Panc1 (cell line): ENCODE results near the gene SCYL1. TPM values are rescaled to one million over a fixed set of nuclear protein-coding genes. Genes with fewer than 3 reads are reported as not detected.

Experiments
- ATAC-seq: fragments of 200-7000 bp; cut with Tn5 transposase; 2 replicates; pipeline ENCODE4 v1.9.1; 2020; ENCODE audit warnings: mild to moderate bottlenecking, moderate library complexity
- BruUV-seq: library from RNA; stranded (reverse); fragments of 400-500 nt; replicated peaks from 2 replicates; lab custom pipeline; 2021; lab: Mats Ljungman, UMichigan
- CTCF ChIA-PET: fragments of 300-600 bp; sonication (Branson Sonifier 250); formaldehyde crosslinking; loops from one replicate; lab custom pipeline; 2022; ENCODE audit warnings: antibody characterized with exemption; lab: Charles Lee
- POLR2A ChIA-PET: fragments of 300-600 bp; sonication (Branson Sonifier 250); formaldehyde crosslinking; loops from one replicate; lab custom pipeline; 2022; ENCODE audit warnings: antibody characterized with exemption; lab: Charles Lee
- DNase-seq: peaks from one replicate; pipeline ENCODE4 v3.0.0-alpha.2; 2010; ENCODE audit warnings: low read depth, low spot score
- H3K27ac ChIP-seq: 2 replicates; pipeline ENCODE4 v1.5.1; 2011; ENCODE audit warnings: mild to moderate bottlenecking, low read length, inconsistent platforms
- H3K27me3 ChIP-seq: fragments of 200-500 bp; sonication (Bioruptor generic); 2 replicates; pipeline ENCODE4 v1.6.0; 2014; ENCODE audit warnings: low read length, inconsistent platforms; ENCODE audit not compliant: control insufficient read depth, insufficient read depth
- H3K36me3 ChIP-seq: fragments of 200-500 bp; sonication (Bioruptor generic); 2 replicates; pipeline ENCODE4 v1.5.1; 2014; ENCODE audit warnings: inconsistent platforms, mild to moderate bottlenecking, low read length, moderate library complexity; ENCODE audit not compliant: control insufficient read depth, insufficient read depth
- H3K4me1 ChIP-seq: 2 replicates; pipeline ENCODE4 v1.5.1; 2011; ENCODE audit warnings: inconsistent platforms, mild to moderate bottlenecking, low read length, moderate library complexity; ENCODE audit not compliant: control insufficient read depth, insufficient read depth
- H3K4me3 ChIP-seq, 2 experiments: 2 replicates each; pipeline ENCODE4 v1.5.1; 2011 to 2012; ENCODE audit warnings: low read depth in 2 of 2, low read length in 2 of 2, mild to moderate bottlenecking in 2 of 2, inconsistent platforms in 1 of 2, moderate library complexity in 1 of 2
- H3K9me3 ChIP-seq: fragments of 200-500 bp; sonication (Bioruptor generic); 2 replicates; pipeline ENCODE4 v1.5.1; 2014; ENCODE audit warnings: low read depth, mild to moderate bottlenecking, inconsistent platforms, low read length, moderate library complexity; ENCODE audit not compliant: control insufficient read depth, insufficient read depth
- POLR2AphosphoS5 ChIP-seq: IDR thresholded peaks from 2 replicates; pipeline ENCODE4 v1.6.1; 2012; ENCODE audit warnings: mild to moderate bottlenecking, low read depth, low read length, moderate library complexity
- REST ChIP-seq, 2 experiments: IDR thresholded peaks; 2 replicates each; pipeline ENCODE4 v1.6.1; 2011 to 2012; ENCODE audit warnings: low read depth in 2 of 2, control low read depth in 1 of 2, low read length in 1 of 2, mild to moderate bottlenecking in 1 of 2, moderate library complexity in 1 of 2; ENCODE audit not compliant: insufficient read depth in 1 of 2
- SIN3A ChIP-seq: IDR thresholded peaks from 2 replicates; pipeline ENCODE4 v1.6.1; 2012; ENCODE audit warnings: low read depth, mild to moderate bottlenecking, low read length, moderate library complexity, borderline replicate concordance; ENCODE audit not compliant: insufficient read depth
- TCF7L2 ChIP-seq: IDR thresholded peaks from 2 replicates; pipeline ENCODE4 v1.6.1; 2011; ENCODE audit warnings: mild to moderate bottlenecking, low read depth, low read length, inconsistent platforms
- in situ Hi-C: cut with HindIII; loops from 2 replicates; pipeline ENCODE4 v1.10.0; 2016; ENCODE audit warnings: low sequenced_read_pairs, low pct_unique_long_range_greater_than_20kb
- intact Hi-C: fragments of 100-400 bp; cut with micrococcal nuclease; formaldehyde crosslinking; loops from one replicate; pipeline ENCODE4 v1.10.0; 2022; ENCODE audit not compliant: unreplicated experiment
- total RNA-seq: library from RNA; stranded (reverse); gene quantifications from one replicate; pipeline ENCODE4 v1.2.1, GENCODE V29; 2021; ENCODE audit not compliant: unreplicated experiment
- TF ChIP-seq, protein P1 (sequence below): fragments of 450-650 bp; IDR thresholded peaks from 2 replicates; pipeline ENCODE4 v1.5.1; 2017; ENCODE audit warnings: mild to moderate bottlenecking

Gene SCYL1
- total RNA-seq, 1 experiment from 2014 or later = 117 TPM

DNA sequence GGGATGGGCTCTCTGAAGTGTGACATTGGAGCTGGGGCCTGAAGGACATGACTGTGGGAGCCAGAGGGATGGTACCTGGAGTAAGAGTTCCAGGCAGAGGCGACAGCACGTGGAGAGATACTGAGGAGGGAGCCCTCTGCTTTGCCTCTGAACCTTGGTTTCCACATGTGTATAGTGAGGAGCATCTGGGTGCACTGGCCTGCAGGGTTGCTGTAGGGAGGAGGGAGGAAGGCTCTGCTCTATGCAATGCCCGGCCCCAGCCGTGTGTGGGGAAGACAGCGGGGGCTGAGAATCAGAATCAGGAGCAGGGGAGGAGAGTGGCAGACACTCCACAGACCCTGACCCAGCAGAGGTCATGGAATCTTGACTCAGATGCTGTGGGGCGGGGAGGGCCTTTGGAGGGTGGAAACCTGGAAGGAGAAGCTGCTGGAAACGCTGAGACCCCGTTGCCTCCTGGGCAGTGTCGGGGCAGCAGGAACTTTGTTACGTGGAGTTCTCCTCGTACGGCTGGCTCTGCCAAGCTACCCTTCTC lies 4.0 kb downstream of the SCYL1 start:
- ATAC-seq (no peak), DNase-seq (no peak)
- Histone ChIP-seq H3K27me3 (no peaks in the 10 kb centered on the region), H3K9me3 (no peaks in the 10 kb centered on the region), H3K36me3 (peaks cover 6% of the 10 kb centered on the region; the same call in 1 of the 2 replicates), H3K4me3 (no peak overlapping the region), H3K27ac (no peak overlapping the region), H3K4me1 (peaks cover 5% of the 10 kb centered on the region; the same call in 1 of the 2 replicates)
- intact Hi-C loops (no loop called here), in situ Hi-C loops (no loop called here)
- ChIA-PET POLR2A (interaction anchor here (0.5 kb wide), 1 partner anchor 21 kb away, joined by 3 read pairs; no protein-coding TSS in a partner anchor), CTCF (interaction anchor here (0.5 kb wide), 1 partner anchor 147 kb away, joined by 4 read pairs; no protein-coding TSS in a partner anchor)
- BruUV-seq = no TSS peak
- TF ChIP-seq SIN3A = no peak

GRCh38 chr11:65529475-65530156 lies 4.7 kb downstream of the SCYL1 start:
- BruUV-seq = no TSS peak

More at GRCh38 chr11:65529475-65530156, 4.7 kb downstream of the SCYL1 start:
- ChIA-PET CTCF (interaction anchor here (0.6 kb wide), 1 partner anchor 23 kb away, joined by 3 read pairs; no protein-coding TSS in a partner anchor), POLR2A (no interaction called here)
- ATAC-seq (no peak), DNase-seq (no peak)
- Histone ChIP-seq H3K9me3 (no peaks in the 10 kb centered on the region), H3K4me1 (peaks cover 5% of the 10 kb centered on the region; the same call in 1 of the 2 replicates), H3K4me3 (no peak overlapping the region), H3K27me3 (no peaks in the 10 kb centered on the region), H3K36me3 (peaks cover 6% of the 10 kb centered on the region; the same call in 1 of the 2 replicates), H3K27ac (no peak overlapping the region; the same call in 1 of the 2 replicates)
- intact Hi-C loops (no loop called here), in situ Hi-C loops (no loop called here)
- TF ChIP-seq REST (IDR thresholded peaks at IDR 0.05; ENCODE audit: insufficient read depth in 1 of 2, low read depth in 2 of 2, low read length in 1 of 2) = no peak
- TF ChIP-seq POLR2AphosphoS5 = no peak
- no peak for TF ChIP-seq SIN3A
- TF ChIP-seq, protein P1, sequence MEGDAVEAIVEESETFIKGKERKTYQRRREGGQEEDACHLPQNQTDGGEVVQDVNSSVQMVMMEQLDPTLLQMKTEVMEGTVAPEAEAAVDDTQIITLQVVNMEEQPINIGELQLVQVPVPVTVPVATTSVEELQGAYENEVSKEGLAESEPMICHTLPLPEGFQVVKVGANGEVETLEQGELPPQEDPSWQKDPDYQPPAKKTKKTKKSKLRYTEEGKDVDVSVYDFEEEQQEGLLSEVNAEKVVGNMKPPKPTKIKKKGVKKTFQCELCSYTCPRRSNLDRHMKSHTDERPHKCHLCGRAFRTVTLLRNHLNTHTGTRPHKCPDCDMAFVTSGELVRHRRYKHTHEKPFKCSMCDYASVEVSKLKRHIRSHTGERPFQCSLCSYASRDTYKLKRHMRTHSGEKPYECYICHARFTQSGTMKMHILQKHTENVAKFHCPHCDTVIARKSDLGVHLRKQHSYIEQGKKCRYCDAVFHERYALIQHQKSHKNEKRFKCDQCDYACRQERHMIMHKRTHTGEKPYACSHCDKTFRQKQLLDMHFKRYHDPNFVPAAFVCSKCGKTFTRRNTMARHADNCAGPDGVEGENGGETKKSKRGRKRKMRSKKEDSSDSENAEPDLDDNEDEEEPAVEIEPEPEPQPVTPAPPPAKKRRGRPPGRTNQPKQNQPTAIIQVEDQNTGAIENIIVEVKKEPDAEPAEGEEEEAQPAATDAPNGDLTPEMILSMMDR = no peak
- no peak for TF ChIP-seq TCF7L2
